ENCODE measurements around the gene CLEC3B. TPM values are rescaled to one million over a fixed set of nuclear protein-coding genes. Genes with fewer than 3 reads are reported as not detected.
"Not testable (repeated sequence)": the region's sequence is repeated elsewhere in the genome, so short reads cannot be mapped to it uniquely, and the experiment has no call there.

CLEC3B gene
- polyA plus RNA-seq, 3 donors from 2014 or later: 1.7 to 7.6 (median 2.0) TPM

- H3K4me3 Mint-ChIP-seq: no peak overlapping the region
- H3K27me3 Mint-ChIP-seq (ENCODE audit: low read depth in 3 of 3): peaks cover 0 to 3% (median 2%) of the 10 kb centered on the region in 3 donors
- H3K36me3 Mint-ChIP-seq: no peaks in the 10 kb centered on the region
- peaks cover 16 to 28% of the 10 kb centered on the region in 2 donors for H3K4me1 Mint-ChIP-seq
- DNase-seq: no peak
- no peaks in the 10 kb centered on the region for H3K9me3 Mint-ChIP-seq
- no peak overlapping the region for H3K27ac Mint-ChIP-seq
These were observed 41.8 kb downstream of the CLEC3B start for GRCh38 chr3:45067941-45068340.

GRCh38 chr3:45071075-45071474, 45.0 kb downstream of the CLEC3B start:
- DNase-seq: no peak
- Mint-ChIP-seq H3K4me1 (peaks cover 2 to 8% of the 10 kb centered on the region in 2 donors), H3K36me3 (no peaks in the 10 kb centered on the region), H3K9me3 (peaks cover 0 to 3% (median 0%) of the 10 kb centered on the region in 6 donors), H3K27me3 (ENCODE audit: low read depth in 3 of 3) (peaks cover 3 to 4% (median 3%) of the 10 kb centered on the region in 3 donors), H3K4me3 (no peak overlapping the region), H3K27ac (no peak overlapping the region)

GRCh38 chr3:45075821-45076625, 49.9 kb downstream of the CLEC3B start:
- Mint-ChIP-seq H3K4me1 (no peaks in the 10 kb centered on the region), H3K36me3 (no peaks in the 10 kb centered on the region), H3K27me3 (ENCODE audit: low read depth in 3 of 3) (peaks cover 2 to 10% (median 4%) of the 10 kb centered on the region in 3 donors), H3K27ac (no peak overlapping the region), H3K4me3 (no peak overlapping the region), H3K9me3 (peaks cover 0 to 3% (median 0%) of the 10 kb centered on the region in 6 donors)
- no peak for DNase-seq

GRCh38 chr3:45078256-45078655, 52.2 kb downstream of the CLEC3B start:
- peaks cover 1 to 14% (median 4%) of the 10 kb centered on the region in 3 donors for H3K27me3 Mint-ChIP-seq (ENCODE audit: low read depth in 3 of 3)
- H3K36me3 Mint-ChIP-seq, H3K4me1 Mint-ChIP-seq, H3K9me3 Mint-ChIP-seq, DNase-seq, H3K27ac Mint-ChIP-seq, H3K4me3 Mint-ChIP-seq: not testable (repeated sequence)

- no peak overlapping the region for H3K4me3 Mint-ChIP-seq
- H3K27ac Mint-ChIP-seq: no peak overlapping the region
- peaks cover 0 to 3% (median 0%) of the 10 kb centered on the region in 6 donors for H3K9me3 Mint-ChIP-seq
- no peaks in the 10 kb centered on the region for H3K4me1 Mint-ChIP-seq
- DNase-seq: no peak
- peaks cover 4 to 14% (median 4%) of the 10 kb centered on the region in 3 donors for H3K27me3 Mint-ChIP-seq (ENCODE audit: low read depth in 3 of 3)
- no peaks in the 10 kb centered on the region for H3K36me3 Mint-ChIP-seq
These were observed 52.9 kb downstream of the CLEC3B start for GRCh38 chr3:45078910-45079522.

GRCh38 chr3:45079715-45080114, 53.6 kb downstream of the CLEC3B start:
- no peak overlapping the region for H3K27ac Mint-ChIP-seq
- H3K27me3 Mint-ChIP-seq (ENCODE audit: low read depth in 3 of 3): peaks cover 3 to 10% (median 4%) of the 10 kb centered on the region in 3 donors
- no peaks in the 10 kb centered on the region for H3K4me1 Mint-ChIP-seq
- H3K9me3 Mint-ChIP-seq: no peaks in the 10 kb centered on the region
- DNase-seq: no peak
- H3K4me3 Mint-ChIP-seq: no peak overlapping the region
- no peaks in the 10 kb centered on the region for H3K36me3 Mint-ChIP-seq

- DNase-seq: no peak
- no peaks in the 10 kb centered on the region for H3K9me3 Mint-ChIP-seq
- H3K4me3 Mint-ChIP-seq: no peak overlapping the region
- H3K27ac Mint-ChIP-seq: no peak overlapping the region
- no peaks in the 10 kb centered on the region for H3K36me3 Mint-ChIP-seq
- H3K4me1 Mint-ChIP-seq: no peaks in the 10 kb centered on the region
- peaks cover 3 to 10% (median 4%) of the 10 kb centered on the region in 3 donors for H3K27me3 Mint-ChIP-seq (ENCODE audit: low read depth in 3 of 3)
These were observed 54.7 kb downstream of the CLEC3B start for GRCh38 chr3:45080824-45081223.

GRCh38 chr3:45081506-45082141, 55.5 kb downstream of the CLEC3B start:
- Mint-ChIP-seq H3K9me3 (no peaks in the 10 kb centered on the region), H3K4me1 (no peaks in the 10 kb centered on the region), H3K27ac (no peak overlapping the region), H3K36me3 (no peaks in the 10 kb centered on the region), H3K27me3 (ENCODE audit: low read depth in 3 of 3) (peaks cover 2 to 10% (median 3%) of the 10 kb centered on the region in 3 donors), H3K4me3 (no peak overlapping the region)
- DNase-seq: no peak

GRCh38 chr3:45082142-45082538, 56.0 kb downstream of the CLEC3B start:
- DNase-seq: no peak
- Mint-ChIP-seq H3K36me3 (no peaks in the 10 kb centered on the region), H3K4me1 (no peaks in the 10 kb centered on the region), H3K27ac (no peak overlapping the region), H3K4me3 (no peak overlapping the region), H3K9me3 (no peaks in the 10 kb centered on the region), H3K27me3 (ENCODE audit: low read depth in 3 of 3) (peaks cover 2 to 10% (median 3%) of the 10 kb centered on the region in 3 donors)

GRCh38 chr3:45083023-45083422, 56.9 kb downstream of the CLEC3B start:
- peaks cover 0 to 10% (median 3%) of the 10 kb centered on the region in 3 donors for H3K27me3 Mint-ChIP-seq (ENCODE audit: low read depth in 3 of 3)
- no peaks in the 10 kb centered on the region for H3K4me1 Mint-ChIP-seq
- no peak overlapping the region for H3K27ac Mint-ChIP-seq
- no peaks in the 10 kb centered on the region for H3K9me3 Mint-ChIP-seq
- H3K4me3 Mint-ChIP-seq: no peak overlapping the region
- no peak for DNase-seq
- H3K36me3 Mint-ChIP-seq: no peaks in the 10 kb centered on the region

GRCh38 chr3:45084361-45084760, 58.3 kb downstream of the CLEC3B start:
- H3K4me1 Mint-ChIP-seq: no peaks in the 10 kb centered on the region
- no peak for DNase-seq
- H3K27me3 Mint-ChIP-seq (ENCODE audit: low read depth in 3 of 3): peaks cover 0 to 9% (median 7%) of the 10 kb centered on the region in 3 donors
- no peak overlapping the region for H3K27ac Mint-ChIP-seq
- no peaks in the 10 kb centered on the region for H3K36me3 Mint-ChIP-seq
- H3K4me3 Mint-ChIP-seq: no peak overlapping the region
- no peaks in the 10 kb centered on the region for H3K9me3 Mint-ChIP-seq

GRCh38 chr3:45084820-45085816, 59.0 kb downstream of the CLEC3B start:
- H3K27me3 Mint-ChIP-seq (ENCODE audit: low read depth in 3 of 3): peaks cover 0 to 9% (median 7%) of the 10 kb centered on the region in 3 donors
- DNase-seq: no peak
- no peaks in the 10 kb centered on the region for H3K4me1 Mint-ChIP-seq
- H3K36me3 Mint-ChIP-seq: peaks cover 0 to 4% (median 0%) of the 10 kb centered on the region in 3 donors
- no peak overlapping the region for H3K4me3 Mint-ChIP-seq
- H3K9me3 Mint-ChIP-seq: no peaks in the 10 kb centered on the region
- no peak overlapping the region for H3K27ac Mint-ChIP-seq

Measured in immature natural killer cell (primary cell).